Peyer's patch (tissue), 4 donors: ENCODE data around the gene LENG1.
"Not testable (repeated sequence)": the region's sequence is repeated elsewhere in the genome, so short reads cannot be mapped to it uniquely, and the experiment has no call there.

Source experiments
- POLR2A ChIP-seq, 2 donors: fragments of 450-650 bp; IDR thresholded peaks; one replicate each; pipeline ENCODE4 v1.5.1; 2017; ENCODE audit warnings: antibody characterized with exemption in 2 of 2, mild to moderate bottlenecking in 2 of 2, moderate library complexity in 2 of 2
- TF ChIP-seq, protein P1 (sequence below), 6 experiments: fragments of 450-650 bp in 4 of 6; fragments of 200-600 bp in 2 of 6; sonication (generic) in 1 of 6; IDR thresholded peaks; one replicate each; pipeline ENCODE4 v1.5.1; 2017 to 2019; ENCODE audit warnings: antibody characterized with exemption in 6 of 6, mild to moderate bottlenecking in 3 of 6, moderate library complexity in 1 of 6

DNA sequence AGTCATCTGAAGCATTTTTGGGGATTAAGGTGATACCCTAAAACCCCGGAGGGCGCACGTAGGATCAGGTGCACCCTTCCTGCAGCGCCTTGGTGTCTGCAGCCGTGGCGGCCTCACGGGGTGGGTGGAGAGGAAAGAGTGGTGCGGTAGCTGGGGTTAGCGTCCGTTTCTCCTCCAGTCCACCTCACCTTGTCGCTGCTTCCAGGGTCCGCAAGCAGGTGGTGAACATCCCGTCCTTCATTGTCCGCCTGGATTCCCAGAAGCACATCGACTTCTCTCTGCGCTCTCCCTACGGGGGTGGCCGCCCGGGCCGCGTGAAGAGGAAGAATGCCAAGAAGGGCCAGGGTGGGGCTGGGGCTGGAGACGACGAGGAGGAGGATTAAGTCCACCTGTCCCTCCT, 47.7 kb upstream of the LENG1 start:
- TF ChIP-seq, protein P1, sequence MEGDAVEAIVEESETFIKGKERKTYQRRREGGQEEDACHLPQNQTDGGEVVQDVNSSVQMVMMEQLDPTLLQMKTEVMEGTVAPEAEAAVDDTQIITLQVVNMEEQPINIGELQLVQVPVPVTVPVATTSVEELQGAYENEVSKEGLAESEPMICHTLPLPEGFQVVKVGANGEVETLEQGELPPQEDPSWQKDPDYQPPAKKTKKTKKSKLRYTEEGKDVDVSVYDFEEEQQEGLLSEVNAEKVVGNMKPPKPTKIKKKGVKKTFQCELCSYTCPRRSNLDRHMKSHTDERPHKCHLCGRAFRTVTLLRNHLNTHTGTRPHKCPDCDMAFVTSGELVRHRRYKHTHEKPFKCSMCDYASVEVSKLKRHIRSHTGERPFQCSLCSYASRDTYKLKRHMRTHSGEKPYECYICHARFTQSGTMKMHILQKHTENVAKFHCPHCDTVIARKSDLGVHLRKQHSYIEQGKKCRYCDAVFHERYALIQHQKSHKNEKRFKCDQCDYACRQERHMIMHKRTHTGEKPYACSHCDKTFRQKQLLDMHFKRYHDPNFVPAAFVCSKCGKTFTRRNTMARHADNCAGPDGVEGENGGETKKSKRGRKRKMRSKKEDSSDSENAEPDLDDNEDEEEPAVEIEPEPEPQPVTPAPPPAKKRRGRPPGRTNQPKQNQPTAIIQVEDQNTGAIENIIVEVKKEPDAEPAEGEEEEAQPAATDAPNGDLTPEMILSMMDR (IDR thresholded peaks at IDR 0.05): not testable (repeated sequence)
- not testable (repeated sequence) for TF ChIP-seq POLR2A (IDR thresholded peaks at IDR 0.05)
